RWPE2 (cell line): ENCODE results near the gene UBR1.

Experiments
- ATAC-seq: fragments of 200-7000 bp; cut with Tn5 transposase; 3 replicates; pipeline ENCODE4 v1.9.1; 2021; ENCODE audit warnings: low read depth
- DNase-seq: peaks from one replicate; pipeline ENCODE4 v3.0.0-alpha.2; 2020; ENCODE audit warnings: low spot score
- H3K27ac ChIP-seq: fragments of 450-650 bp; 2 replicates; pipeline ENCODE4 v1.5.1; 2017; ENCODE audit warnings: mild to moderate bottlenecking; ENCODE audit not compliant: poor library complexity, severe bottlenecking
- H3K27me3 ChIP-seq: fragments of 250-450 bp; sonication (Bioruptor Pico); 2 replicates; pipeline ENCODE4 v1.5.1; 2021; ENCODE audit warnings: mild to moderate bottlenecking, moderate library complexity; ENCODE audit not compliant: insufficient read depth, poor library complexity, severe bottlenecking
- H3K36me3 ChIP-seq: fragments of 250-450 bp; sonication (Bioruptor Pico); 2 replicates; pipeline ENCODE4 v1.5.1; 2020; ENCODE audit warnings: low read depth, mild to moderate bottlenecking, moderate library complexity
- H3K4me1 ChIP-seq: fragments of 250-450 bp; sonication (Bioruptor Pico); 2 replicates; pipeline ENCODE4 v1.5.1; 2021; ENCODE audit warnings: mild to moderate bottlenecking, moderate library complexity; ENCODE audit not compliant: insufficient read depth, poor library complexity, severe bottlenecking
- H3K4me3 ChIP-seq: fragments of 250-450 bp; sonication (Bioruptor Pico); 2 replicates; pipeline ENCODE4 v1.5.1; 2021; ENCODE audit warnings: mild to moderate bottlenecking, moderate library complexity; ENCODE audit not compliant: severe bottlenecking
- H3K9me3 ChIP-seq: fragments of 250-450 bp; sonication (Bioruptor Pico); 2 replicates; pipeline ENCODE4 v1.5.1; 2021; ENCODE audit warnings: mild to moderate bottlenecking, moderate library complexity; ENCODE audit not compliant: severe bottlenecking
- TF ChIP-seq, protein P1 (sequence below): fragments of 450-650 bp; IDR thresholded peaks from one replicate; pipeline ENCODE4 v1.5.1; 2017; ENCODE audit warnings: mild to moderate bottlenecking, moderate library complexity; ENCODE audit not compliant: poor library complexity, severe bottlenecking

Gene UBR1

GRCh38 chr15:42915654-42916315, 190.1 kb downstream of the UBR1 start:
- Histone ChIP-seq H3K36me3 (peaks cover 5% of the 10 kb centered on the region), H3K27ac (no peak overlapping the region), H3K27me3 (no peaks in the 10 kb centered on the region), H3K4me1 (peaks cover 20% of the 10 kb centered on the region), H3K4me3 (no peak overlapping the region), H3K9me3 (no peaks in the 10 kb centered on the region)
- DNase-seq, result no peak
- TF ChIP-seq, protein P1, sequence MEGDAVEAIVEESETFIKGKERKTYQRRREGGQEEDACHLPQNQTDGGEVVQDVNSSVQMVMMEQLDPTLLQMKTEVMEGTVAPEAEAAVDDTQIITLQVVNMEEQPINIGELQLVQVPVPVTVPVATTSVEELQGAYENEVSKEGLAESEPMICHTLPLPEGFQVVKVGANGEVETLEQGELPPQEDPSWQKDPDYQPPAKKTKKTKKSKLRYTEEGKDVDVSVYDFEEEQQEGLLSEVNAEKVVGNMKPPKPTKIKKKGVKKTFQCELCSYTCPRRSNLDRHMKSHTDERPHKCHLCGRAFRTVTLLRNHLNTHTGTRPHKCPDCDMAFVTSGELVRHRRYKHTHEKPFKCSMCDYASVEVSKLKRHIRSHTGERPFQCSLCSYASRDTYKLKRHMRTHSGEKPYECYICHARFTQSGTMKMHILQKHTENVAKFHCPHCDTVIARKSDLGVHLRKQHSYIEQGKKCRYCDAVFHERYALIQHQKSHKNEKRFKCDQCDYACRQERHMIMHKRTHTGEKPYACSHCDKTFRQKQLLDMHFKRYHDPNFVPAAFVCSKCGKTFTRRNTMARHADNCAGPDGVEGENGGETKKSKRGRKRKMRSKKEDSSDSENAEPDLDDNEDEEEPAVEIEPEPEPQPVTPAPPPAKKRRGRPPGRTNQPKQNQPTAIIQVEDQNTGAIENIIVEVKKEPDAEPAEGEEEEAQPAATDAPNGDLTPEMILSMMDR, result no peak
- ATAC-seq, result no peak

DNA sequence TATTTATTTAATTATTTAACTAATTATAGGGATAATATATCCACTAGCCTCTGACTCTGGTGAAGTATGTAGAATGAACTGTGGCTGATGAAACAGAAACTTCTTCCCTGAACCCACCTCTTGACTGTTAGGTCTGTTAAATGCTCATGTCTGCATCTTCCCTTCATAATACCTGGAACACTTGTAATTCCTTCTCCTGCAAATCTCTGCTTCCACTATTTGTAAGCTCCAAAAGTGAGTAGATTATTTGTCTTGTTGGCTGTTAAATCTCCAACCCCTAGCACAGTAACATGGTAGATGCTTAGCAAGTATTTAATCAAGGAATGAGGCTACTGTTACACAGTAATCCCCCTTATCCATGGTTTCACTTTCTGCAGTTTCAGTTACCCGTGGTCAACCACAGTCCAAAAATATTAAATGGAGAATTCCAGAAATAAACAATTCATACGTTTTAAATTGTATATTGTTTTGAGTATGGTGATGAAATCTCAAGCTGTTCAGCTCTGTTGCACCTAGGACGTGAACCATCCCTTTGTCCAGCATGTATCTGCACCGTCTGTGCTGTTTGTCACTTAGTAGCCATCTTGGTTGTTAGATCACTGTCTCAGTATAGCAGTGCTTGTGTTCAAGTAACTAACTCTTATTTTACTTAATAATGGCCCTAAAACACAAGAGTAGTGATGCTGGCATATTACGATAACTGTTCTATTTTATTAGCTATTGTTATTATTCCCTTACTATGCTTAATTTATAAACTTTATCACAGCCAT, 190.9 kb downstream of the UBR1 start:
- Histone ChIP-seq H3K27ac (no peak overlapping the region), H3K36me3 (peaks cover 5% of the 10 kb centered on the region), H3K4me3 (no peak overlapping the region), H3K4me1 (peaks cover 24% of the 10 kb centered on the region), H3K27me3 (no peaks in the 10 kb centered on the region), H3K9me3 (no peaks in the 10 kb centered on the region)
- TF ChIP-seq, protein P1, result no peak
- ATAC-seq (no peak), DNase-seq (no peak)

GRCh38 chr15:42911058-42911592, 194.7 kb downstream of the UBR1 start:
- DNase-seq, result no peak
- Histone ChIP-seq H3K4me3 (no peak overlapping the region), H3K27me3 (no peaks in the 10 kb centered on the region), H3K27ac (peak overlapping the region; percentile 44), H3K9me3 (no peaks in the 10 kb centered on the region), H3K36me3 (peaks cover 8% of the 10 kb centered on the region), H3K4me1 (peaks cover 28% of the 10 kb centered on the region)
- TF ChIP-seq, protein P1, result no peak
- peak; percentile 79 for ATAC-seq

- peaks cover 13% of the 10 kb centered on the region for H3K36me3 ChIP-seq
- no peak for DNase-seq
- TF ChIP-seq, protein P1, result no peak
- H3K27ac ChIP-seq, result peak overlapping the region; percentile 44
- no peak overlapping the region for H3K4me3 ChIP-seq
- H3K27me3 ChIP-seq, result no peaks in the 10 kb centered on the region
- peak; percentile 81 for ATAC-seq
- H3K9me3 ChIP-seq, result no peaks in the 10 kb centered on the region
- H3K4me1 ChIP-seq, result peaks cover 28% of the 10 kb centered on the region
Observed at GRCh38 chr15:42908538-42908937, 197.3 kb downstream of the UBR1 start.
